ENCODE results near the gene B4GALT5.

DNA sequence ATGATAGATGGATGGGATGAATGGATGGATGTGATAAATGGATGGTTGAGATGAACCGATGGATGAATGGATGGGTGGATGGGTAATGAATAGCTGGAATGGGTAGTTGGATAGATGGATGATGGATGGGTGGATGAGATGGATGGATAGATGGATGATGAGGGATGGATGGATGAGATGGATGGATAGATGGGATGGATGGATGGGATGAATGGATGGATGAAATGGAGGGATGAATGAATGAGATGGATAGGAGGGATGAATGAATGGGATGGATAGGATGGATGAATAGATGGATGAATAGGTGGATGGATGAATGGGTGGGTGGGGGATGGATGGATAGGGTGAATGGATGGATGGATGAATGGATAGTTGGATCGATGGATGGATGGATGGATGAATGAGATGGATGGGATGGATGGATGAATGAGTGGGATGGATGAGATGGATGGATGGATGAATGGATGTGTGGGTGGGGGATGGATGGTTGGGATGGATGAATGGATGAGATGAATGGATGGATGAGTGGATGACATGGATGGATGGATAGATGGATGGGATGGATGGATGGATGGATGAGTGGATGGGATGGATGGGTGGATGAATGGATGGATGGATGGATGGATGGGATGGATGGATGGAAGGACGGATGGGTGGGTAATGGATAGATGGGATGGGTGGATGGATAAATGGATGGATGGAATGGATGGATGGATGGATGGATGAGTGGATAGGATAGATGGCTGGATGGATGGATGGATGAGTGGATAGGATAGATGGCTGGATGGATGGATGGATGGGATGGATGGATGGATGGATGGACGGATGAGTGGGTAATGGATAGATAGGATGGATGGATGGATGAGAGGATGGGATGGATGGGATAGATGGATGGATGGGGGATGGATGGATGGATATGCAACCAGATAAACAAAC is 94.3 kb downstream of the B4GALT5 start:
- TF ChIP-seq, protein P1, sequence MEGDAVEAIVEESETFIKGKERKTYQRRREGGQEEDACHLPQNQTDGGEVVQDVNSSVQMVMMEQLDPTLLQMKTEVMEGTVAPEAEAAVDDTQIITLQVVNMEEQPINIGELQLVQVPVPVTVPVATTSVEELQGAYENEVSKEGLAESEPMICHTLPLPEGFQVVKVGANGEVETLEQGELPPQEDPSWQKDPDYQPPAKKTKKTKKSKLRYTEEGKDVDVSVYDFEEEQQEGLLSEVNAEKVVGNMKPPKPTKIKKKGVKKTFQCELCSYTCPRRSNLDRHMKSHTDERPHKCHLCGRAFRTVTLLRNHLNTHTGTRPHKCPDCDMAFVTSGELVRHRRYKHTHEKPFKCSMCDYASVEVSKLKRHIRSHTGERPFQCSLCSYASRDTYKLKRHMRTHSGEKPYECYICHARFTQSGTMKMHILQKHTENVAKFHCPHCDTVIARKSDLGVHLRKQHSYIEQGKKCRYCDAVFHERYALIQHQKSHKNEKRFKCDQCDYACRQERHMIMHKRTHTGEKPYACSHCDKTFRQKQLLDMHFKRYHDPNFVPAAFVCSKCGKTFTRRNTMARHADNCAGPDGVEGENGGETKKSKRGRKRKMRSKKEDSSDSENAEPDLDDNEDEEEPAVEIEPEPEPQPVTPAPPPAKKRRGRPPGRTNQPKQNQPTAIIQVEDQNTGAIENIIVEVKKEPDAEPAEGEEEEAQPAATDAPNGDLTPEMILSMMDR (IDR thresholded peaks at IDR 0.05 in 8 of 11, conservative IDR thresholded peaks at IDR 0.05 in 3 of 11): no peak
- TF ChIP-seq POLR2AphosphoS5 (IDR thresholded peaks at IDR 0.05): no peak

All from spleen (tissue), 7 donors.